CD4-positive, alpha-beta T cell (primary cell): Measurements from ENCODE around the gene ALDH3A2. TPM values are rescaled to one million over a fixed set of nuclear protein-coding genes. Genes with fewer than 3 reads are reported as not detected.

Experiments
- ATAC-seq: fragments of 200-7000 bp; cut with Tn5 transposase; one replicate; pipeline ENCODE4 v1.10.0; 2022; ENCODE audit warnings: mild to moderate bottlenecking; ENCODE audit not compliant: poor library complexity
- CTCF ChIA-PET: fragments of 350-600 bp; sonication (Branson Sonifier 250); formaldehyde crosslinking; loops from one replicate; lab custom pipeline; 2021; ENCODE audit warnings: antibody characterized with exemption, inconsistent platforms; lab: Charles Lee
- POLR2A ChIA-PET: fragments of 350-600 bp; sonication (Branson Sonifier 250); formaldehyde crosslinking; loops from one replicate; lab custom pipeline; 2021; ENCODE audit warnings: antibody characterized with exemption, inconsistent platforms; lab: Charles Lee
- DNase-seq, 14 experiments: peaks; one replicate each; pipeline ENCODE4 v3.0.0-alpha.2; 2013 to 2020; ENCODE audit warnings: mixed read lengths in 2 of 14
- H3K27ac ChIP-seq, 2 donors: one replicate each; pipeline versions ENCODE4 v1.5.1 to v1.7.0; 2013; ENCODE audit warnings: low read length in 2 of 2, low read depth in 1 of 2, mild to moderate bottlenecking in 1 of 2
- H3K27me3 ChIP-seq, 2 experiments: 1 replicate in 1 of 2; 2 replicates in 1 of 2; pipeline versions ENCODE4 v1.6.1 to v1.7.0; 2013; ENCODE audit warnings: low read length in 2 of 2, control low read depth in 1 of 2, mild to moderate bottlenecking in 1 of 2, moderate library complexity in 1 of 2; ENCODE audit not compliant: insufficient read depth in 2 of 2, control insufficient read depth in 1 of 2
- H3K36me3 ChIP-seq: one replicate; pipeline ENCODE4 v1.6.1; 2013; ENCODE audit warnings: low read length, control low read depth; ENCODE audit not compliant: insufficient read depth
- H3K4me1 ChIP-seq: one replicate; pipeline ENCODE4 v1.6.1; 2013; ENCODE audit warnings: low read length, control low read depth; ENCODE audit not compliant: insufficient read depth
- H3K4me3 ChIP-seq: one replicate; pipeline ENCODE4 v1.5.1; 2013; ENCODE audit warnings: mild to moderate bottlenecking, low read length, moderate library complexity
- H3K9me3 ChIP-seq, 2 experiments: 1 replicate in 1 of 2; 2 replicates in 1 of 2; pipeline versions ENCODE4 v1.6.1 to v1.7.0; 2013; ENCODE audit warnings: low read length in 2 of 2, mild to moderate bottlenecking in 2 of 2, control low read depth in 1 of 2, moderate library complexity in 1 of 2; ENCODE audit not compliant: control insufficient read depth in 1 of 2, insufficient read depth in 1 of 2
- H3K27ac Mint-ChIP-seq: one replicate; pipeline ENCODE4 v1.8.0; 2020; ENCODE audit warnings: mixed read lengths
- H3K27me3 Mint-ChIP-seq: one replicate; pipeline ENCODE4 v1.8.0; 2021; ENCODE audit warnings: mixed read lengths
- H3K36me3 Mint-ChIP-seq: one replicate; pipeline ENCODE4 v1.8.0; 2021; ENCODE audit warnings: low read depth, mixed read lengths
- H3K4me1 Mint-ChIP-seq: one replicate; pipeline ENCODE4 v1.8.0; 2021; ENCODE audit warnings: low read depth, mixed read lengths
- H3K4me3 Mint-ChIP-seq: one replicate; pipeline ENCODE4 v1.8.0; 2020; ENCODE audit warnings: mild to moderate bottlenecking, mixed read lengths
- H3K9me3 Mint-ChIP-seq: one replicate; pipeline ENCODE4 v1.8.0; 2020; ENCODE audit warnings: mixed read lengths
- intact Hi-C, 2 experiments: fragments of 100-400 bp; cut with DNase I in 1 of 2; cut with micrococcal nuclease in 1 of 2; formaldehyde crosslinking; loops; one replicate each; pipeline versions ENCODE4 v1.15.1 to v1.9.0; 2023 to 2025; cut with DNase I, micrococcal nuclease
- total RNA-seq, 174 experiments: library from RNA in 2 of 174; stranded (reverse) in 2 of 174; gene quantifications; one replicate each; pipeline ENCODE4 v1.2.3 and lab custom pipeline; 2021 to 2026
- TF ChIP-seq, protein P1 (sequence below): fragments of 200-600 bp; IDR thresholded peaks from one replicate; pipeline ENCODE4 v1.8.0; 2022; ENCODE audit warnings: antibody characterized with exemption, mild to moderate bottlenecking

The ALDH3A2 gene
- total RNA-seq, 2 experiments from 2014 or later: 20.0 to 20.9 TPM

DNA sequence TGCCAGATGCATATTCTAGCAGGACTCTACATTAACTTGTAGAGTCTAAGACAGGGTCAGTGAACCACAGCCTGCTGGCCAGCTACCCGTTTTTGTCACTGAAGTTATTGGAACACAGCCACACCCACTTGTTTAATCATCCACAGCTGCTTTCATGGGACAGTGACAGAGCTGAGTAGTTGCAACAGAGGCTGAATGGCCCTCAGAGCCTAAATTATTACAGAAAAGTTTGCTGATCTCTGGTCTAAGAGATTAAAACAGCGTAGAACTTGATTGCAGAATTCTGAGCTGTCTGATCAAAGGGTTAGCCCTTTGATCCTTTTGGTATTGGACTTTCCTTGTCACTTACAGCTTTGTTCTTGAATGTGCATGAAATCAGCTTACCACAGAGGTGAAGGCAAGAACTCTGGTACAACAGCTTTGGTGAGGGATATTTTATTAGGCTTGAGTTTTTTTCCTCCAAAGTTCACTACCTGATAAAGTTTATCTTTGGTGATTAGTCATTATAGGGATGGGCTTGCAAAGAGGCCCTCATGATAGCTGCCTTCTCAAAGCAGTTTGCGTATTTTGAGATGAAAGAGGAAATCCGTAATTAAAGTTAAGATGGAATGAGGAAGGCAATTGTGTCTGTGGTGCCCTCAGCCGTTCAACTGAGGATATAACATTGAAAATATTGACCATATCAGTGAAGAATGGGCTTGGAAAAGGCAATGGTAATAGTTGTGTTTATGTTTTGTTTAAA is 23.6 kb downstream of the ALDH3A2 start:
- no peak overlapping the region for H3K4me3 Mint-ChIP-seq
- DNase-seq (no peak), ATAC-seq (no peak)
- Histone ChIP-seq H3K4me1 (no peaks in the 10 kb centered on the region), H3K4me3 (no peak overlapping the region), H3K9me3 (no peaks in the 10 kb centered on the region), H3K36me3 (peaks cover 19% of the 10 kb centered on the region), H3K27ac (no peak overlapping the region), H3K27me3 (no peaks in the 10 kb centered on the region)
- intact Hi-C loops: no loop called here
- H3K27me3 Mint-ChIP-seq: no peaks in the 10 kb centered on the region
- peaks cover 46% of the 10 kb centered on the region for H3K36me3 Mint-ChIP-seq
- TF ChIP-seq, protein P1, sequence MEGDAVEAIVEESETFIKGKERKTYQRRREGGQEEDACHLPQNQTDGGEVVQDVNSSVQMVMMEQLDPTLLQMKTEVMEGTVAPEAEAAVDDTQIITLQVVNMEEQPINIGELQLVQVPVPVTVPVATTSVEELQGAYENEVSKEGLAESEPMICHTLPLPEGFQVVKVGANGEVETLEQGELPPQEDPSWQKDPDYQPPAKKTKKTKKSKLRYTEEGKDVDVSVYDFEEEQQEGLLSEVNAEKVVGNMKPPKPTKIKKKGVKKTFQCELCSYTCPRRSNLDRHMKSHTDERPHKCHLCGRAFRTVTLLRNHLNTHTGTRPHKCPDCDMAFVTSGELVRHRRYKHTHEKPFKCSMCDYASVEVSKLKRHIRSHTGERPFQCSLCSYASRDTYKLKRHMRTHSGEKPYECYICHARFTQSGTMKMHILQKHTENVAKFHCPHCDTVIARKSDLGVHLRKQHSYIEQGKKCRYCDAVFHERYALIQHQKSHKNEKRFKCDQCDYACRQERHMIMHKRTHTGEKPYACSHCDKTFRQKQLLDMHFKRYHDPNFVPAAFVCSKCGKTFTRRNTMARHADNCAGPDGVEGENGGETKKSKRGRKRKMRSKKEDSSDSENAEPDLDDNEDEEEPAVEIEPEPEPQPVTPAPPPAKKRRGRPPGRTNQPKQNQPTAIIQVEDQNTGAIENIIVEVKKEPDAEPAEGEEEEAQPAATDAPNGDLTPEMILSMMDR: no peak
- no peak overlapping the region for H3K27ac Mint-ChIP-seq
- no peaks in the 10 kb centered on the region for H3K9me3 Mint-ChIP-seq
- no peaks in the 10 kb centered on the region for H3K4me1 Mint-ChIP-seq
- POLR2A ChIA-PET: no interaction called here
- CTCF ChIA-PET: no interaction called here

DNA sequence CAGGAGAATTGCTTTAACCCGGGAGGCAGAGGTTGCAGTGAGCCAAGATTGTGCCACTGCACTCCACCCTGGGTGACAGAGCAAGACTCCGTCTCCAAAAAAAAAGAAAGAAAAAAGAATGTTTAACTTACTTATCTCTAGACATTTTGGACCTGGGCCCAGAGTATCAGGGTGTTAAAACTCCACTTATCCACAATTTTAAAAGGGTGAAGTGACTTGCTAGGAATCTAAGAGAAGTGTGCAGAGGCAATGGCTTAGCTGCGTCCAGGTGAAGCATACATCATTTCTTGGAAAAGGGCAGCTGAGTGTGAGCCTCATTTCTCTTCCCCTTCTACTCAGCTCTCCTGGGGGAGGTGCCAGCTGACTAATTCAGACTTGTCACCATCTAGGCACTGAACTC is 25.1 kb downstream of the ALDH3A2 start:
- Histone ChIP-seq H3K36me3 (peaks cover 19% of the 10 kb centered on the region), H3K9me3 (no peaks in the 10 kb centered on the region), H3K27ac (no peak overlapping the region), H3K27me3 (no peaks in the 10 kb centered on the region), H3K4me3 (no peak overlapping the region), H3K4me1 (no peaks in the 10 kb centered on the region)
- ChIA-PET POLR2A (no interaction called here), CTCF (no interaction called here)
- TF ChIP-seq, protein P1: no peak
- H3K4me3 Mint-ChIP-seq: no peak overlapping the region
- peaks cover 48% of the 10 kb centered on the region for H3K36me3 Mint-ChIP-seq
- ATAC-seq (no peak), DNase-seq (no peak)
- H3K27me3 Mint-ChIP-seq: no peaks in the 10 kb centered on the region
- no peak overlapping the region for H3K27ac Mint-ChIP-seq
- no peaks in the 10 kb centered on the region for H3K4me1 Mint-ChIP-seq
- H3K9me3 Mint-ChIP-seq: no peaks in the 10 kb centered on the region
- intact Hi-C loops: no loop called here

GRCh38 chr17:19676896-19677295 is 28.3 kb downstream of the ALDH3A2 start:
- TF ChIP-seq, protein P1: no peak
- peaks cover 30% of the 10 kb centered on the region for H3K36me3 Mint-ChIP-seq
- POLR2A ChIA-PET: no interaction called here
- H3K27ac Mint-ChIP-seq: no peak overlapping the region
- no peak overlapping the region for H3K4me3 ChIP-seq
- H3K4me1 ChIP-seq: no peaks in the 10 kb centered on the region
- no peaks in the 10 kb centered on the region for H3K9me3 ChIP-seq
- DNase-seq (no peak), ATAC-seq (no peak)
- no peaks in the 10 kb centered on the region for H3K27me3 Mint-ChIP-seq
- no peak overlapping the region for H3K27ac ChIP-seq
- CTCF ChIA-PET: no interaction called here
- intact Hi-C loops: no loop called here
- no peaks in the 10 kb centered on the region for H3K27me3 ChIP-seq
- no peak overlapping the region for H3K4me3 Mint-ChIP-seq
- no peaks in the 10 kb centered on the region for H3K4me1 Mint-ChIP-seq
- no peaks in the 10 kb centered on the region for H3K9me3 Mint-ChIP-seq
- H3K36me3 ChIP-seq: peaks cover 11% of the 10 kb centered on the region
